ENCODE measurements around the gene EIF2B1. TPM values are rescaled to one million over a fixed set of nuclear protein-coding genes. Genes with fewer than 3 reads are reported as not detected.
A peak's percentile ranks its signal among the peaks of the same experiment; 100 is the strongest.

Gene EIF2B1
- total RNA-seq (2021; ENCODE audit: unreplicated experiment) (41.7 TPM), Bru-seq, nascent RNA (percentile 62 among the genes with signal in this experiment), BruChase-seq, experiment 1, labeled RNA remaining after a 6-hour chase (percentile 88 among the genes with signal in this experiment), BruChase-seq, experiment 2, labeled RNA remaining after a 2-hour chase (percentile 76 among the genes with signal in this experiment)
- 21.5 and 25.2 TPM in 2 replicates for polyA plus RNA-seq (2012)
- long read RNA-seq, transcript EIF2B1-201 (9 exons, 2,477 nt) = major isoform, 92 of 123 reads
- long read RNA-seq, partial matches to known transcripts = 7 of 123 reads
- long read RNA-seq, other reads (novel, unspliced or antisense) = 20 of 123 reads

- Histone ChIP-seq H3K36me3 (ENCODE audit: control insufficient read depth in 1 of 2, insufficient read depth in 2 of 2, low read length in 2 of 2) (peaks cover 21 to 24% of the 10 kb centered on the region in 2 experiments), H4K20me1 (ENCODE audit: insufficient read depth) (no peaks in the 10 kb centered on the region), H3K79me2 (ENCODE audit: insufficient read depth, low read length) (peaks cover 73% of the 10 kb centered on the region), H3K27me3 (ENCODE audit: insufficient read depth, low read length) (no peaks in the 10 kb centered on the region), H3K4me2 (ENCODE audit: low read length) (peak within 1 kb of the TSS; percentile 98), H3K27ac (ENCODE audit: low read depth, low read length) (peak within 1 kb of the TSS; percentile 65), H3K4me3 (replicated peaks in 1 of 2; ENCODE audit: low read depth in 1 of 2, low read length in 2 of 2) (peak within 1 kb of the TSS; percentile 72 to 73), H3K9me2 (ENCODE audit: insufficient read depth) (no peaks in the 10 kb centered on the region), H3K9me3 (ENCODE audit: control insufficient read depth in 1 of 2, insufficient read depth in 1 of 2, low read depth in 1 of 2, low read length in 2 of 2) (no peaks in the 10 kb centered on the region), H3K9ac (ENCODE audit: low read length) (peak within 1 kb of the TSS; percentile 88), H3K4me1 (ENCODE audit: control insufficient read depth in 1 of 2, insufficient read depth in 2 of 2, low read length in 2 of 2) (peaks cover 9 to 12% of the 10 kb centered on the region in 2 experiments), H2AFZ (ENCODE audit: low read depth, low read length, poor library complexity, severe bottlenecking) (no peak within 1 kb of the TSS)
- intact Hi-C loops (cut with micrococcal nuclease) = loop anchor here (5.0 kb wide), 1 partner anchor 339 kb away; the partner anchor contains the start of genes CCDC92 and ZNF664
- DNase-seq (ENCODE audit: low read depth, low spot score) = peak; percentile 94
- peak; percentile 97 for ATAC-seq
- BruUV-seq (replicated peaks) = no TSS peak
- ChIA-PET CTCF (no interaction called here), RAD21 (ENCODE audit: low non-redundant PET in 1 of 2, low total read pairs in 2 of 2, uncharacterized antibody in 2 of 2, unreplicated experiment in 2 of 2) (interaction anchor here in 1 of 2 experiments (0.7 kb wide), 1 partner anchor 422 kb away, joined by 3 read pairs; no protein-coding TSS in a partner anchor), POLR2A (interaction anchor here (1.1 kb wide), 1 partner anchor 43 kb away, joined by 3 read pairs; no protein-coding TSS in a partner anchor)
- peak; percentile 96 for TF ChIP-seq ELF1 (IDR thresholded peaks at IDR 0.05; ENCODE audit: borderline replicate concordance, low read depth)
- TF ChIP-seq CBX3 (IDR thresholded peaks at IDR 0.05; ENCODE audit: low read depth) = peak; percentile 91
- TF ChIP-seq SP1 (IDR thresholded peaks at IDR 0.05; ENCODE audit: low read depth) = peak; percentile 93
- TF ChIP-seq YY1 (IDR thresholded peaks at IDR 0.05; ENCODE audit: extremely low read depth, insufficient replicate concordance, low read depth, low read length) = peak; percentile 85
- TF ChIP-seq CEBPB (IDR thresholded peaks at IDR 0.05; ENCODE audit: low read depth) = no peak
- TF ChIP-seq SRF (IDR thresholded peaks at IDR 0.05; ENCODE audit: low read depth) = peak; percentile 99
- TF ChIP-seq JUND (IDR thresholded peaks at IDR 0.05) = no peak; the same call in 1 of the 2 replicates
- no peak for TF ChIP-seq EZH2phosphoT487 (IDR thresholded peaks at IDR 0.05; ENCODE audit: borderline replicate concordance)
- TF ChIP-seq POLR2AphosphoS5 (IDR thresholded peaks at IDR 0.05; ENCODE audit: low read depth, low read length) = peak; percentile 98
- TF ChIP-seq SIN3A (IDR thresholded peaks at IDR 0.05; ENCODE audit: low read depth) = peak; percentile 96
- no peak; the same call in 1 of the 2 replicates for TF ChIP-seq ZFX (IDR thresholded peaks at IDR 0.05)
- TF ChIP-seq EZH2 (IDR thresholded peaks at IDR 0.05) = no peak
- no peak for TF ChIP-seq CTCF (IDR thresholded peaks at IDR 0.05 in 2 of 3, conservative IDR thresholded peaks at IDR 0.05 in 1 of 3; ENCODE audit: borderline replicate concordance in 1 of 3, insufficient read depth in 1 of 3, low read depth in 2 of 3, low read length in 2 of 3)
- no peak for TF ChIP-seq RAD21 (IDR thresholded peaks at IDR 0.05; ENCODE audit: low read depth)
- no peak for TF ChIP-seq ZNF274 (IDR thresholded peaks at IDR 0.05; ENCODE audit: low read depth, low read length)
- no peak for TF ChIP-seq ATF3 (IDR thresholded peaks at IDR 0.05)
- TF ChIP-seq FOSL1 (IDR thresholded peaks at IDR 0.05; ENCODE audit: low read depth) = no peak
- peak; percentile 42 for TF ChIP-seq ZBTB33 (IDR thresholded peaks at IDR 0.05; ENCODE audit: extremely low read depth, insufficient replicate concordance, low read length)
- TF ChIP-seq EGR1 (IDR thresholded peaks at IDR 0.05; ENCODE audit: low read depth) = peak; percentile 62; the same call in 1 of the 2 replicates
Observed at GRCh38 chr12:123633379-123634141, at the start of gene EIF2B1, which contains the start of gene GTF2H3. Gene EIF2B1 (minus strand): TSS chr12:123633686. CDS start chr12:123633557, 129 bp downstream. Gene GTF2H3 (plus strand): TSS chr12:123633829. CDS start chr12:123633860, 31 bp downstream.

Measured in HCT116 (cell line).